ENCODE data around the gene MYO9B. TPM values are rescaled to one million over a fixed set of nuclear protein-coding genes. Genes with fewer than 3 reads are reported as not detected.

Gene MYO9B
- total RNA-seq, 1 experiment from 2014 or later: 36.9 TPM

- no peak for DNase-seq (ENCODE audit: low read depth)
These were observed 137.8 kb downstream of the MYO9B start for GRCh38 chr19:17213334-17213733.

GRCh38 chr19:17214508-17215126 lies 139.0 kb downstream of the MYO9B start:
- DNase-seq (ENCODE audit: low read depth): no peak

GRCh38 chr19:17215127-17215971 lies 139.8 kb downstream of the MYO9B start, which contains the start of gene USE1:
Gene USE1, plus strand, starts transcription at chr19:17215357. Its CDS starts 49 bp downstream, at chr19:17215406.
- peak; percentile 91 for DNase-seq (ENCODE audit: low read depth)

GRCh38 chr19:17216058-17216670 lies 140.6 kb downstream of the MYO9B start:
- no peak for DNase-seq (ENCODE audit: low read depth)

GRCh38 chr19:17219286-17219685 lies 143.7 kb downstream of the MYO9B start:
- DNase-seq (ENCODE audit: low read depth): no peak

- DNase-seq (ENCODE audit: low read depth): peak; percentile 84
These were observed 144.7 kb downstream of the MYO9B start for GRCh38 chr19:17220207-17220758.

- DNase-seq (ENCODE audit: low read depth): no peak
These were observed 149.5 kb downstream of the MYO9B start for GRCh38 chr19:17225053-17225452.

- DNase-seq (ENCODE audit: low read depth): peak; percentile 98
These were observed 150.7 kb downstream of the MYO9B start, which contains the start of gene OCEL1 for GRCh38 chr19:17226002-17226933. Gene OCEL1, plus strand, starts transcription at chr19:17226226. Its CDS starts 22 bp downstream, at chr19:17226248.

GRCh38 chr19:17227798-17228367 lies 152.3 kb downstream of the MYO9B start:
- DNase-seq (ENCODE audit: low read depth): no peak

GRCh38 chr19:17229890-17230289 lies 154.3 kb downstream of the MYO9B start:
- DNase-seq (ENCODE audit: low read depth): no peak

- no peak for DNase-seq (ENCODE audit: low read depth)
These were observed 156.7 kb downstream of the MYO9B start for GRCh38 chr19:17232258-17232657.

GRCh38 chr19:17234911-17235299 lies 159.3 kb downstream of the MYO9B start:
- peak; percentile 49 for DNase-seq (ENCODE audit: low read depth)

GRCh38 chr19:17235300-17235970 lies 159.9 kb downstream of the MYO9B start:
- DNase-seq (ENCODE audit: low read depth): peak; percentile 72

GRCh38 chr19:17235971-17236777 lies 160.6 kb downstream of the MYO9B start:
- peak; percentile 60 for DNase-seq (ENCODE audit: low read depth)

- no peak for DNase-seq (ENCODE audit: low read depth)
These were observed 161.4 kb downstream of the MYO9B start for GRCh38 chr19:17236811-17237543.

GRCh38 chr19:17237747-17238706 lies 162.4 kb downstream of the MYO9B start:
- DNase-seq (ENCODE audit: low read depth): no peak

GRCh38 chr19:17240062-17240752 lies 164.6 kb downstream of the MYO9B start:
- no peak for DNase-seq (ENCODE audit: low read depth)

All from RPMI7951 (cell line).